PFSK-1 (cell line): ENCODE data around the gene RUNX2.
A peak's percentile ranks its signal among the peaks of the same experiment; 100 is the strongest.

Experiments
- FOXP2 ChIP-seq: optimal IDR thresholded peaks from 2 replicates; pipeline ENCODE3; 2011; ENCODE audit warnings: borderline replicate concordance, control low read depth, inconsistent platforms; ENCODE audit not compliant: insufficient read depth; ENCODE audit errors: extremely low read length, extremely low read depth
- POLR2AphosphoS5 ChIP-seq: IDR thresholded peaks from 2 replicates; pipeline ENCODE4 v1.6.1; 2012; ENCODE audit warnings: low read depth, mild to moderate bottlenecking, control low read depth, low read length, moderate library complexity
- SIN3A ChIP-seq: IDR thresholded peaks from 2 replicates; pipeline ENCODE4 v1.6.1; 2012; ENCODE audit warnings: mild to moderate bottlenecking, low read length, moderate library complexity, borderline replicate concordance; ENCODE audit not compliant: insufficient read depth
- TAF1 ChIP-seq: IDR thresholded peaks from 2 replicates; pipeline ENCODE4 v1.6.1; 2012; ENCODE audit warnings: low read length, control low read depth, borderline replicate concordance; ENCODE audit not compliant: insufficient read depth
- TF ChIP-seq, protein P1 (sequence below), 2 experiments: IDR thresholded peaks; 2 replicates each; pipeline versions ENCODE4 v1.6.1 to v1.8.0; 2011 to 2012; ENCODE audit warnings: low read depth in 2 of 2, low read length in 2 of 2, control low read depth in 1 of 2, inconsistent platforms in 1 of 2, mild to moderate bottlenecking in 1 of 2, moderate library complexity in 1 of 2; ENCODE audit not compliant: insufficient read depth in 1 of 2

The RUNX2 gene

GRCh38 chr6:45504947-45505346, 176.8 kb downstream of the RUNX2 start:
- TF ChIP-seq POLR2AphosphoS5 (no peak), TAF1 (no peak), FOXP2 (peak; percentile 84), SIN3A (0 out of 2 replicates have a peak, but pooled peaks have one; percentile 46)
- TF ChIP-seq, protein P1, sequence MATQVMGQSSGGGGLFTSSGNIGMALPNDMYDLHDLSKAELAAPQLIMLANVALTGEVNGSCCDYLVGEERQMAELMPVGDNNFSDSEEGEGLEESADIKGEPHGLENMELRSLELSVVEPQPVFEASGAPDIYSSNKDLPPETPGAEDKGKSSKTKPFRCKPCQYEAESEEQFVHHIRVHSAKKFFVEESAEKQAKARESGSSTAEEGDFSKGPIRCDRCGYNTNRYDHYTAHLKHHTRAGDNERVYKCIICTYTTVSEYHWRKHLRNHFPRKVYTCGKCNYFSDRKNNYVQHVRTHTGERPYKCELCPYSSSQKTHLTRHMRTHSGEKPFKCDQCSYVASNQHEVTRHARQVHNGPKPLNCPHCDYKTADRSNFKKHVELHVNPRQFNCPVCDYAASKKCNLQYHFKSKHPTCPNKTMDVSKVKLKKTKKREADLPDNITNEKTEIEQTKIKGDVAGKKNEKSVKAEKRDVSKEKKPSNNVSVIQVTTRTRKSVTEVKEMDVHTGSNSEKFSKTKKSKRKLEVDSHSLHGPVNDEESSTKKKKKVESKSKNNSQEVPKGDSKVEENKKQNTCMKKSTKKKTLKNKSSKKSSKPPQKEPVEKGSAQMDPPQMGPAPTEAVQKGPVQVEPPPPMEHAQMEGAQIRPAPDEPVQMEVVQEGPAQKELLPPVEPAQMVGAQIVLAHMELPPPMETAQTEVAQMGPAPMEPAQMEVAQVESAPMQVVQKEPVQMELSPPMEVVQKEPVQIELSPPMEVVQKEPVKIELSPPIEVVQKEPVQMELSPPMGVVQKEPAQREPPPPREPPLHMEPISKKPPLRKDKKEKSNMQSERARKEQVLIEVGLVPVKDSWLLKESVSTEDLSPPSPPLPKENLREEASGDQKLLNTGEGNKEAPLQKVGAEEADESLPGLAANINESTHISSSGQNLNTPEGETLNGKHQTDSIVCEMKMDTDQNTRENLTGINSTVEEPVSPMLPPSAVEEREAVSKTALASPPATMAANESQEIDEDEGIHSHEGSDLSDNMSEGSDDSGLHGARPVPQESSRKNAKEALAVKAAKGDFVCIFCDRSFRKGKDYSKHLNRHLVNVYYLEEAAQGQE (IDR thresholded peaks at IDR 0.05; ENCODE audit: insufficient read depth in 1 of 2, low read depth in 2 of 2, low read length in 2 of 2) = peak in 1 of 2 experiments; percentile 19; a peak in 1 of 4 replicates

- TF ChIP-seq, protein P1 (IDR thresholded peaks at IDR 0.05; ENCODE audit: insufficient read depth in 1 of 2, low read depth in 2 of 2, low read length in 2 of 2) = no peak
- TF ChIP-seq POLR2AphosphoS5 (no peak), TAF1 (no peak), FOXP2 (no peak), SIN3A (no peak)
These were observed 177.3 kb downstream of the RUNX2 start for GRCh38 chr6:45505470-45505869.

- no peak for TF ChIP-seq SIN3A
- no peak for TF ChIP-seq TAF1
- TF ChIP-seq FOXP2 = no peak
- TF ChIP-seq POLR2AphosphoS5 = no peak
- TF ChIP-seq, protein P1 (IDR thresholded peaks at IDR 0.05; ENCODE audit: insufficient read depth in 1 of 2, low read depth in 2 of 2, low read length in 2 of 2) = no peak
These were observed 179.1 kb downstream of the RUNX2 start for GRCh38 chr6:45507186-45507585.

DNA sequence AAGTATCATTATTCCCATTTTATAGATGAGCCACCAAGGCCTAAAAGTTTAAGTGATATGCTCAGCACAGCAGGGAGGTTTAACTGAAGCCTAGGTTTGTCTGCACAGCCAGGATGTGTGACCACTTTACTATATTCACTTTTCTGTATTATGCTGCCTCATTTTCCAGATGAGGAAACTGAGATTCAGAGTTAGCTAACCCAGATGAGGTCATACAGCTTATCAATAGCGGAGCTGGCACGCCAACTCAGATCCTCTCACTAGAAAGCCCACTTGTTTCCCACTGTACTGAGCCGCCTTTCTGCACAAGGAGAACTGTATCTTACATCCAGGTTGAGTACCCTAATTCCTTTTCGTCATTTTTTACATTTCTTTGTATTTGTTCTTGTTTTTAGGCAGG, 181.3 kb downstream of the RUNX2 start:
- TF ChIP-seq, protein P1 (IDR thresholded peaks at IDR 0.05; ENCODE audit: insufficient read depth in 1 of 2, low read depth in 2 of 2, low read length in 2 of 2) = no peak
- TF ChIP-seq POLR2AphosphoS5 = no peak
- no peak for TF ChIP-seq FOXP2
- TF ChIP-seq TAF1 = no peak
- no peak for TF ChIP-seq SIN3A

GRCh38 chr6:45512717-45513116, 184.6 kb downstream of the RUNX2 start:
- TF ChIP-seq, protein P1 (IDR thresholded peaks at IDR 0.05; ENCODE audit: insufficient read depth in 1 of 2, low read depth in 2 of 2, low read length in 2 of 2) = no peak
- TF ChIP-seq FOXP2 (no peak), POLR2AphosphoS5 (no peak), TAF1 (no peak), SIN3A (no peak)
